ENCODE results near the gene STX18. TPM values are rescaled to one million over a fixed set of nuclear protein-coding genes. Genes with fewer than 3 reads are reported as not detected.
A peak's percentile ranks its signal among the peaks of the same experiment; 100 is the strongest.

Gene STX18
- total and polyA plus RNA-seq, 4 donors, result 10.2 to 17.1 (median 12.4) TPM

GRCh38 chr4:4499438-4500123 is 42.3 kb downstream of the STX18 start:
- Histone ChIP-seq H3K27me3 (ENCODE audit: control insufficient read depth in 4 of 4, insufficient read depth in 4 of 4, low read length in 3 of 4) (no peaks in the 10 kb centered on the region), H3K4me3 (ENCODE audit: low read depth in 1 of 3, low read length in 3 of 3) (peak overlapping the region in 2 of 3 donors; percentile 10 to 49), H3K4me1 (ENCODE audit: control insufficient read depth in 4 of 4, insufficient read depth in 4 of 4, low read length in 3 of 4) (peaks cover 4 to 37% (median 32%) of the 10 kb centered on the region in 4 donors), H3K27ac (ENCODE audit: low read depth in 1 of 2, low read length in 2 of 2) (peak overlapping the region in 1 of 2 donors; percentile 66), H3K36me3 (ENCODE audit: control insufficient read depth in 4 of 4, insufficient read depth in 3 of 4, low read depth in 1 of 4, low read length in 3 of 4) (no peaks in the 10 kb centered on the region), H3K9ac (ENCODE audit: low read depth in 1 of 2, low read length in 2 of 2) (no peak overlapping the region), H3K9me3 (ENCODE audit: control insufficient read depth in 4 of 4, low read length in 3 of 4) (no peaks in the 10 kb centered on the region)
- no peak for DNase-seq (ENCODE audit: low spot score)
- TF ChIP-seq MAX (IDR thresholded peaks at IDR 0.05) (no peak), NR2F2 (IDR thresholded peaks at IDR 0.05) (peak; percentile 75), TAF1 (conservative IDR thresholded peaks at IDR 0.05) (no peak), HNF4G (IDR thresholded peaks at IDR 0.05) (no peak), GABPA (IDR thresholded peaks at IDR 0.05 in 1 of 2, conservative IDR thresholded peaks at IDR 0.05 in 1 of 2) (no peak), CTCF (IDR thresholded peaks at IDR 0.05; ENCODE audit: low read depth, low read length, missing input control) (no peak), RAD21 (IDR thresholded peaks at IDR 0.05) (no peak), ZBTB33 (IDR thresholded peaks at IDR 0.05) (peak; percentile 32), EGR1 (IDR thresholded peaks at IDR 0.05; ENCODE audit: low read depth in 2 of 2) (no peak), FOXA1 (IDR thresholded peaks at IDR 0.05) (no peak), FOXA2 (IDR thresholded peaks at IDR 0.05) (no peak), HNF4A (conservative IDR thresholded peaks at IDR 0.05) (peak; percentile 80 to 84), SP1 (IDR thresholded peaks at IDR 0.05) (peak; percentile 79), JUND (IDR thresholded peaks at IDR 0.05) (no peak), RXRA (IDR thresholded peaks at IDR 0.05) (peak; percentile 71 to 74), REST (IDR thresholded peaks at IDR 0.05) (no peak), YY1 (IDR thresholded peaks at IDR 0.05) (peak; percentile 45), ATF3 (IDR thresholded peaks at IDR 0.05) (no peak)
- WGBS, result 28% methylated on average over 4 of the region's 4 CpGs

Measured in liver (tissue), 9 donors.